ENCODE measurements around the gene EPHA2. TPM values are rescaled to one million over a fixed set of nuclear protein-coding genes. Genes with fewer than 3 reads are reported as not detected.
A peak's percentile ranks its signal among the peaks of the same experiment; 100 is the strongest.

The EPHA2 gene
- total and polyA plus RNA-seq, 3 donors from 2014 or later: 5.1 to 14.1 (median 5.7) TPM

- DNase-seq: no peak
- Histone ChIP-seq H3K4me1 (peaks cover 16% of the 10 kb centered on the region), H3K36me3 (ENCODE audit: low read depth, missing control alignments) (no peaks in the 10 kb centered on the region), H3K27me3 (no peaks in the 10 kb centered on the region), H3K9me3 (no peaks in the 10 kb centered on the region), H3K4me3 (no peak overlapping the region), H3K27ac (no peak overlapping the region)
- TF ChIP-seq CTCF (IDR thresholded peaks at IDR 0.05) (no peak), POLR2A (IDR thresholded peaks at IDR 0.05) (no peak)
- intact Hi-C loops (cut with DNase I; ENCODE audit: low total_unique reads): no loop called here
- WGBS, 2 donors: 84 to 87% methylated on average over 9 to 14 of the region's 14 CpGs
These were observed 79.6 kb downstream of the EPHA2 start for GRCh38 chr1:16076031-16076864.

GRCh38 chr1:16075337-16076030 lies 80.4 kb downstream of the EPHA2 start:
- DNase-seq: peak; percentile 80
- WGBS, 2 donors: 58 to 75% methylated on average over 11 of the region's 11 CpGs
- no peak overlapping the region for H3K4me3 ChIP-seq
- intact Hi-C loops (cut with DNase I; ENCODE audit: low total_unique reads): no loop called here
- H3K27ac ChIP-seq: no peak overlapping the region
- H3K9me3 ChIP-seq: no peaks in the 10 kb centered on the region
- TF ChIP-seq POLR2A (IDR thresholded peaks at IDR 0.05): no peak
- TF ChIP-seq CTCF (IDR thresholded peaks at IDR 0.05): no peak
- no peaks in the 10 kb centered on the region for H3K27me3 ChIP-seq
- peaks cover 16% of the 10 kb centered on the region for H3K4me1 ChIP-seq
- H3K36me3 ChIP-seq (ENCODE audit: low read depth, missing control alignments): no peaks in the 10 kb centered on the region

Other genes with a start within 250 kb of the EPHA2 start
- 10 to 100 TPM; 60.2 to 65.8 TPM for gene ZBTB17, start 180.0 kb downstream of the EPHA2 start, total RNA-seq
- 53.6 TPM for gene ZBTB17, start 180.0 kb downstream of the EPHA2 start, polyA plus RNA-seq (ENCODE audit: insufficient read depth, low read depth, low replicate concordance)
- under 1 TPM in 1 of 2 donors, not detected in 1; 0.16 TPM for gene SRARP, start 151.8 kb downstream of the EPHA2 start, total RNA-seq
- gene SRARP, start 151.8 kb downstream of the EPHA2 start, polyA plus RNA-seq (ENCODE audit: insufficient read depth, low read depth, low replicate concordance): not detected
- gene HSPB7, start 138.0 kb downstream of the EPHA2 start, total RNA-seq: 10 to 100 TPM in 1 of 2 donors, 1 to 10 TPM in 1; 9.0 to 11.7 TPM
- gene HSPB7, start 138.0 kb downstream of the EPHA2 start, polyA plus RNA-seq (ENCODE audit: insufficient read depth, low read depth, low replicate concordance): 31.2 TPM
- gene CLCNKA, start 134.0 kb downstream of the EPHA2 start, total RNA-seq: 1 to 10 TPM; 6.5 to 6.9 TPM
- gene CLCNKA, start 134.0 kb downstream of the EPHA2 start, polyA plus RNA-seq (ENCODE audit: insufficient read depth, low read depth, low replicate concordance): 9.9 TPM
- gene CLCNKB, start 112.3 kb downstream of the EPHA2 start, total RNA-seq: 1 to 10 TPM; 3.7 to 4.2 TPM
- gene CLCNKB, start 112.3 kb downstream of the EPHA2 start, polyA plus RNA-seq (ENCODE audit: insufficient read depth, low read depth, low replicate concordance): 2.3 TPM
- 1 to 10 TPM in 1 of 2 donors, under 1 TPM in 1; 0.87 to 1.2 TPM for gene FAM131C, start 82.4 kb downstream of the EPHA2 start, total RNA-seq
- gene FAM131C, start 82.4 kb downstream of the EPHA2 start, polyA plus RNA-seq (ENCODE audit: insufficient read depth, low read depth, low replicate concordance): 0.42 TPM
- gene ARHGEF19, start 56.6 kb upstream of the EPHA2 start, total RNA-seq: 10 to 100 TPM in 1 of 2 donors, 1 to 10 TPM in 1; 8.5 to 10.1 TPM
- gene ARHGEF19, start 56.6 kb upstream of the EPHA2 start, polyA plus RNA-seq (ENCODE audit: insufficient read depth, low read depth, low replicate concordance): 6.0 TPM
- gene CPLANE2, start 81.1 kb upstream of the EPHA2 start, total RNA-seq: 10 to 100 TPM; 11.1 to 11.8 TPM
- gene CPLANE2, start 81.1 kb upstream of the EPHA2 start, polyA plus RNA-seq (ENCODE audit: insufficient read depth, low read depth, low replicate concordance): 10.6 TPM
- gene FBXO42, start 196.4 kb upstream of the EPHA2 start, total RNA-seq: 10 to 100 TPM; 42.0 to 45.6 TPM
- 25.0 TPM for gene FBXO42, start 196.4 kb upstream of the EPHA2 start, polyA plus RNA-seq (ENCODE audit: insufficient read depth, low read depth, low replicate concordance)
- 10 to 100 TPM; 47.8 to 57.9 TPM for gene SZRD1, start 211.2 kb upstream of the EPHA2 start, total RNA-seq
- gene SZRD1, start 211.2 kb upstream of the EPHA2 start, polyA plus RNA-seq (ENCODE audit: insufficient read depth, low read depth, low replicate concordance): 88.5 TPM

All from testis (tissue), 3 donors.